GM04504 (cell line): ENCODE data around the gene ANKRD34B.
"Not testable (repeated sequence)": the region's sequence is repeated elsewhere in the genome, so short reads cannot be mapped to it uniquely, and the experiment has no call there.

ENCODE experiments used
- DNase-seq: peaks from one replicate; pipeline ENCODE4 v3.0.0-alpha.2; 2012; ENCODE audit warnings: low read depth

ANKRD34B gene

GRCh38 chr5:80569961-80570786, at the start of gene ANKRD34B:
Gene ANKRD34B, minus strand, starts transcription at chr5:80570280. Its CDS starts 10,261 bp downstream, at chr5:80560019.
- no peak for DNase-seq

- no peak for DNase-seq
Observed at GRCh38 chr5:80619086-80619485, 49.0 kb upstream of the ANKRD34B start.

- DNase-seq, result no peak
Observed at GRCh38 chr5:80618438-80618837, 48.4 kb upstream of the ANKRD34B start.

- no peak for DNase-seq
Observed at GRCh38 chr5:80615266-80615914, 45.3 kb upstream of the ANKRD34B start.

- no peak for DNase-seq
Observed at GRCh38 chr5:80609692-80610091, 39.6 kb upstream of the ANKRD34B start.

GRCh38 chr5:80608731-80609130, 38.7 kb upstream of the ANKRD34B start:
- no peak for DNase-seq

- DNase-seq, result no peak
Observed at GRCh38 chr5:80607832-80608231, 37.8 kb upstream of the ANKRD34B start.

- DNase-seq, result no peak
Observed at GRCh38 chr5:80607343-80607742, 37.3 kb upstream of the ANKRD34B start.

GRCh38 chr5:80600943-80601693, 31.0 kb upstream of the ANKRD34B start:
- DNase-seq, result no peak

GRCh38 chr5:80597500-80597899, 27.4 kb upstream of the ANKRD34B start:
- no peak for DNase-seq

- DNase-seq, result no peak
Observed at GRCh38 chr5:80594810-80595209, 24.7 kb upstream of the ANKRD34B start.

GRCh38 chr5:80592761-80593160, 22.7 kb upstream of the ANKRD34B start:
- no peak for DNase-seq

- no peak for DNase-seq
Observed at GRCh38 chr5:80592105-80592504, 22.0 kb upstream of the ANKRD34B start.

- no peak for DNase-seq
Observed at GRCh38 chr5:80591352-80591751, 21.3 kb upstream of the ANKRD34B start.

- no peak for DNase-seq
Observed at GRCh38 chr5:80590766-80591165, 20.7 kb upstream of the ANKRD34B start.

- no peak for DNase-seq
Observed at GRCh38 chr5:80588858-80589540, 18.9 kb upstream of the ANKRD34B start.

GRCh38 chr5:80584770-80585169, 14.7 kb upstream of the ANKRD34B start:
- no peak for DNase-seq

- DNase-seq, result not testable (repeated sequence)
Observed at GRCh38 chr5:80580291-80580690, 10.2 kb upstream of the ANKRD34B start.

GRCh38 chr5:80579050-80579449, 9.0 kb upstream of the ANKRD34B start:
- DNase-seq, result no peak

- no peak for DNase-seq
Observed at GRCh38 chr5:80577707-80578106, 7.6 kb upstream of the ANKRD34B start.

- no peak for DNase-seq
Observed at GRCh38 chr5:80576383-80576782, 6.3 kb upstream of the ANKRD34B start.

- DNase-seq, result no peak
Observed at GRCh38 chr5:80573062-80573461, 3.0 kb upstream of the ANKRD34B start.
